ENCODE data around the gene KCNQ4.

Gene KCNQ4

GRCh38 chr1:40876436-40876761 lies 92.8 kb downstream of the KCNQ4 start:
- Histone ChIP-seq H3K4me1 (ENCODE audit: insufficient read depth, low read length) (peaks cover 3% of the 10 kb centered on the region; the same call in 1 of the 2 replicates), H3K79me2 (ENCODE audit: insufficient read depth, low read length) (no peaks in the 10 kb centered on the region), H3K27me3 (ENCODE audit: insufficient read depth, low read length, poor library complexity) (peaks cover 3% of the 10 kb centered on the region), H2AFZ (ENCODE audit: low read depth, low read length) (no peak overlapping the region), H3K27ac (ENCODE audit: low read length) (no peak overlapping the region), H3K9ac (ENCODE audit: low read depth, low read length) (no peak overlapping the region), H3K36me3 (ENCODE audit: insufficient read depth, low read length) (no peaks in the 10 kb centered on the region), H3K4me2 (ENCODE audit: insufficient read depth, low read length) (no peak overlapping the region), H3K4me3 (ENCODE audit: low read depth in 1 of 2, low read length in 2 of 2) (no peak overlapping the region), H3K9me3 (ENCODE audit: insufficient read depth, low read length, severe bottlenecking) (no peaks in the 10 kb centered on the region), H4K20me1 (ENCODE audit: insufficient read depth, low read length) (no peaks in the 10 kb centered on the region; the same call in 1 of the 2 replicates)
- no peak for DNase-seq
- TF ChIP-seq CTCF (IDR thresholded peaks at IDR 0.05; ENCODE audit: borderline replicate concordance, extremely low read depth, low read length, poor library complexity, severe bottlenecking) (no peak), EZH2 (IDR thresholded peaks at IDR 0.05; ENCODE audit: borderline replicate concordance, low read depth, low read length, severe bottlenecking) (no peak)
- ATAC-seq (ENCODE audit: insufficient read depth, low read depth): no peak

- ATAC-seq (ENCODE audit: insufficient read depth, low read depth) (no peak), DNase-seq (no peak)
- Histone ChIP-seq H3K27ac (ENCODE audit: low read length) (no peak overlapping the region), H3K4me2 (ENCODE audit: insufficient read depth, low read length) (no peak overlapping the region), H3K9ac (ENCODE audit: low read depth, low read length) (no peak overlapping the region), H3K79me2 (ENCODE audit: insufficient read depth, low read length) (no peaks in the 10 kb centered on the region), H2AFZ (ENCODE audit: low read depth, low read length) (no peak overlapping the region), H3K9me3 (ENCODE audit: insufficient read depth, low read length, severe bottlenecking) (no peaks in the 10 kb centered on the region), H3K27me3 (ENCODE audit: insufficient read depth, low read length, poor library complexity) (peaks cover 3% of the 10 kb centered on the region), H3K36me3 (ENCODE audit: insufficient read depth, low read length) (no peaks in the 10 kb centered on the region), H3K4me3 (ENCODE audit: low read depth in 1 of 2, low read length in 2 of 2) (no peak overlapping the region), H4K20me1 (ENCODE audit: insufficient read depth, low read length) (no peaks in the 10 kb centered on the region; the same call in 1 of the 2 replicates), H3K4me1 (ENCODE audit: insufficient read depth, low read length) (peaks cover 3% of the 10 kb centered on the region; the same call in 1 of the 2 replicates)
- TF ChIP-seq EZH2 (IDR thresholded peaks at IDR 0.05; ENCODE audit: borderline replicate concordance, low read depth, low read length, severe bottlenecking): no peak
- TF ChIP-seq CTCF (IDR thresholded peaks at IDR 0.05; ENCODE audit: borderline replicate concordance, extremely low read depth, low read length, poor library complexity, severe bottlenecking): no peak
Observed at GRCh38 chr1:40876891-40877290, 93.3 kb downstream of the KCNQ4 start.

- Histone ChIP-seq H3K36me3 (ENCODE audit: insufficient read depth, low read length) (no peaks in the 10 kb centered on the region), H3K9ac (ENCODE audit: low read depth, low read length) (no peak overlapping the region), H2AFZ (ENCODE audit: low read depth, low read length) (no peak overlapping the region), H3K79me2 (ENCODE audit: insufficient read depth, low read length) (no peaks in the 10 kb centered on the region), H3K4me1 (ENCODE audit: insufficient read depth, low read length) (peaks cover 3% of the 10 kb centered on the region; the same call in 1 of the 2 replicates), H3K4me3 (ENCODE audit: low read depth in 1 of 2, low read length in 2 of 2) (no peak overlapping the region), H3K4me2 (ENCODE audit: insufficient read depth, low read length) (no peak overlapping the region), H3K9me3 (ENCODE audit: insufficient read depth, low read length, severe bottlenecking) (no peaks in the 10 kb centered on the region), H4K20me1 (ENCODE audit: insufficient read depth, low read length) (no peaks in the 10 kb centered on the region; the same call in 1 of the 2 replicates), H3K27ac (ENCODE audit: low read length) (no peak overlapping the region), H3K27me3 (ENCODE audit: insufficient read depth, low read length, poor library complexity) (peaks cover 3% of the 10 kb centered on the region)
- ATAC-seq (ENCODE audit: insufficient read depth, low read depth): no peak
- no peak for TF ChIP-seq EZH2 (IDR thresholded peaks at IDR 0.05; ENCODE audit: borderline replicate concordance, low read depth, low read length, severe bottlenecking)
- TF ChIP-seq CTCF (IDR thresholded peaks at IDR 0.05; ENCODE audit: borderline replicate concordance, extremely low read depth, low read length, poor library complexity, severe bottlenecking): no peak
- no peak for DNase-seq
Observed at GRCh38 chr1:40877698-40878097, 94.1 kb downstream of the KCNQ4 start.

GRCh38 chr1:40878906-40879305 lies 95.3 kb downstream of the KCNQ4 start:
- no peak overlapping the region for H2AFZ ChIP-seq (ENCODE audit: low read depth, low read length)
- H3K4me3 ChIP-seq (ENCODE audit: low read depth in 1 of 2, low read length in 2 of 2): no peak overlapping the region
- no peaks in the 10 kb centered on the region; the same call in 1 of the 2 replicates for H4K20me1 ChIP-seq (ENCODE audit: insufficient read depth, low read length)
- H3K4me2 ChIP-seq (ENCODE audit: insufficient read depth, low read length): no peak overlapping the region
- DNase-seq (no peak), ATAC-seq (ENCODE audit: insufficient read depth, low read depth) (no peak)
- H3K9me3 ChIP-seq (ENCODE audit: insufficient read depth, low read length, severe bottlenecking): no peaks in the 10 kb centered on the region
- H3K79me2 ChIP-seq (ENCODE audit: insufficient read depth, low read length): no peaks in the 10 kb centered on the region
- TF ChIP-seq EZH2 (IDR thresholded peaks at IDR 0.05; ENCODE audit: borderline replicate concordance, low read depth, low read length, severe bottlenecking) (no peak), CTCF (IDR thresholded peaks at IDR 0.05; ENCODE audit: borderline replicate concordance, extremely low read depth, low read length, poor library complexity, severe bottlenecking) (no peak)
- H3K36me3 ChIP-seq (ENCODE audit: insufficient read depth, low read length): no peaks in the 10 kb centered on the region
- peaks cover 3% of the 10 kb centered on the region; the same call in 1 of the 2 replicates for H3K4me1 ChIP-seq (ENCODE audit: insufficient read depth, low read length)
- no peak overlapping the region for H3K27ac ChIP-seq (ENCODE audit: low read length)
- H3K27me3 ChIP-seq (ENCODE audit: insufficient read depth, low read length, poor library complexity): no peaks in the 10 kb centered on the region
- H3K9ac ChIP-seq (ENCODE audit: low read depth, low read length): no peak overlapping the region

Data from DND-41 (cell line).